Measurements from ENCODE around the gene GMCL1. TPM values are rescaled to one million over a fixed set of nuclear protein-coding genes. Genes with fewer than 3 reads are reported as not detected.

The GMCL1 gene
- total RNA-seq, 4 donors from 2014 or later, result 15.1 to 19.8 (median 17.1) TPM

Small RNA genes within 50 kb of the gene (small RNA-seq; reads per million reads assigned to genes)
- gene RPL23AP92, result not detected

Other genes starting within 250 kb of the GMCL1 start
- gene AAK1, start 185.9 kb upstream of the GMCL1 start, total RNA-seq, result 100 to 1,000 TPM in 3 of 4 donors, 10 to 100 TPM in 1; 82.0 to 174 (median 144) TPM
- 100 to 1,000 TPM in 1 of 4 donors, 10 to 100 TPM in 3; 72.0 to 101 (median 82.5) TPM for gene ANXA4, start 87.5 kb upstream of the GMCL1 start, total RNA-seq
- gene SNRNP27, start 64.3 kb downstream of the GMCL1 start, total RNA-seq, result 100 to 1,000 TPM in 1 of 4 donors, 10 to 100 TPM in 3; 47.5 to 111 (median 66.3) TPM
- gene MXD1, start 85.4 kb downstream of the GMCL1 start, total RNA-seq, result 10 to 100 TPM; 11.3 to 17.9 (median 13.0) TPM
- gene ASPRV1, start 132.0 kb downstream of the GMCL1 start, total RNA-seq, result 1 to 10 TPM in 3 of 4 donors, under 1 TPM in 1; 0.89 to 2.0 (median 1.5) TPM